Measurements from ENCODE around the gene SSH2. TPM values are rescaled to one million over a fixed set of nuclear protein-coding genes. Genes with fewer than 3 reads are reported as not detected.

The SSH2 gene
- total and polyA plus RNA-seq, 2 experiments from 2014 or later, result 8.3 to 18.9 TPM

DNA sequence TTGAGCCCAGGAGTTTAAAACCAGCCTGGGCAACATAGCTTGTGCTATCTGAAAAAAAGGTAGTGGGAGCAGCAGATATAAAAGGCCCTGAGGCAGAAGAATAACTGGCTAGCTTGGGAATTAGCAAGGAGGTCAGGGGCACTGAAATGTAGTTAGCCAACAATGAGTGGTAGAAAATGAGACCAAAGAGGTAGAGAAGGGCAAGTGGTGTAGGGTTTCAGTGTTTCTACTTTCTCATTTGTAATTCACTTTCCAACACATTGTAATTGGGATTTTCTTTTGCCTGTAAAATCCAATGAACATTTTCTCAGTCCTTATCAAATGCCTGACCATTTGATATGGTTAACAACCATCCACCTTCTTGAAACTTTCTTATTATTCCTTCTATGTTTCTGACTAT lies 212.2 kb downstream of the SSH2 start:
- TF ChIP-seq EZH2 (IDR thresholded peaks at IDR 0.05; ENCODE audit: insufficient read depth, poor library complexity, severe bottlenecking), result no peak
- no peak for TF ChIP-seq EZH2phosphoT487 (IDR thresholded peaks at IDR 0.05; ENCODE audit: insufficient read depth, low read depth)
- no peaks in the 10 kb centered on the region for H3K9me3 ChIP-seq (ENCODE audit: low read depth)
- no peak overlapping the region for H2AFZ ChIP-seq
- H3K27me3 ChIP-seq (replicated peaks; ENCODE audit: insufficient read depth), result no peaks in the 10 kb centered on the region
- no peak overlapping the region for H3K4me3 ChIP-seq
- no peak overlapping the region for H3K27ac ChIP-seq
- H4K20me1 ChIP-seq (ENCODE audit: insufficient read depth), result no peaks in the 10 kb centered on the region
- in situ Hi-C loops (cut with MboI), result no loop called here
- no peaks in the 10 kb centered on the region for H3K36me3 ChIP-seq (ENCODE audit: low read depth)
- H3F3A ChIP-seq (ENCODE audit: insufficient read depth), result peaks cover 13% of the 10 kb centered on the region
- no peak overlapping the region for H3K4me2 ChIP-seq (ENCODE audit: unreplicated experiment)
- no peak for DNase-seq
- H3K9me2 ChIP-seq (ENCODE audit: insufficient read depth), result no peaks in the 10 kb centered on the region
- H3K4me1 ChIP-seq (ENCODE audit: insufficient read depth), result peaks cover 10% of the 10 kb centered on the region
- H3K79me2 ChIP-seq (ENCODE audit: insufficient read depth), result 0 out of 2 replicates have a peak, but pooled peaks cover 3% of the 10 kb centered on the region
- no peak overlapping the region for H3K9ac ChIP-seq

DNA sequence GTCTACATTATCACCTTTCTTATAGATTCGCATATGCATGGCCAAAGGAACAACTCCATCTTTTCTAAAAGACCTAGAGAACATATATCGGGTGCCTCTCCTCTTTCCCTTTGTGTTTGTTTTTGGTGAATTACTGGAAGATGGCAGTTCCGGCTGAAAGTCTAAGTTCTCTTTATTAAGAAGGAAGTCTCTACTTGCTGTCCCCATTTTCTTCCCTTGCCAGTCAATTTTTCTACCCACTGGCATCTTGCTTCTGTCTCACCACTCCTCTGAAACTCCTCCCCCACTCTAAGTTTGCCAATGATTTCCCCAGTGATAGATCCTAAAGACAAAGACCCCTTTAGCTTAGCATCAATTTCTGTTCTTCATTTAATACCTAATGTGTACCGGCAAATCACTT lies 213.5 kb downstream of the SSH2 start:
- TF ChIP-seq EZH2 (IDR thresholded peaks at IDR 0.05; ENCODE audit: insufficient read depth, poor library complexity, severe bottlenecking), result no peak
- TF ChIP-seq EZH2phosphoT487 (IDR thresholded peaks at IDR 0.05; ENCODE audit: insufficient read depth, low read depth), result no peak
- H3K4me3 ChIP-seq, result no peak overlapping the region
- no peaks in the 10 kb centered on the region for H4K20me1 ChIP-seq (ENCODE audit: insufficient read depth)
- H3K9ac ChIP-seq, result no peak overlapping the region
- H3K36me3 ChIP-seq (ENCODE audit: low read depth), result no peaks in the 10 kb centered on the region
- in situ Hi-C loops (cut with MboI), result no loop called here
- peaks cover 9% of the 10 kb centered on the region for H3K4me1 ChIP-seq (ENCODE audit: insufficient read depth)
- no peaks in the 10 kb centered on the region for H3K27me3 ChIP-seq (replicated peaks; ENCODE audit: insufficient read depth)
- DNase-seq, result no peak
- 97% methylated on average over 4 of the region's 4 CpGs for WGBS, 2 experiments (ENCODE audit: low coverage in 1 of 2, low lambda C conversion rate in 2 of 2, missing lambda C conversion rate in 2 of 2)
- H3K4me2 ChIP-seq (ENCODE audit: unreplicated experiment), result no peak overlapping the region
- H3K79me2 ChIP-seq (ENCODE audit: insufficient read depth), result 0 out of 2 replicates have a peak, but pooled peaks cover 3% of the 10 kb centered on the region
- no peak overlapping the region for H2AFZ ChIP-seq
- H3F3A ChIP-seq (ENCODE audit: insufficient read depth), result peaks cover 17% of the 10 kb centered on the region
- H3K9me3 ChIP-seq (ENCODE audit: low read depth), result no peaks in the 10 kb centered on the region
- no peak overlapping the region for H3K27ac ChIP-seq
- H3K9me2 ChIP-seq (ENCODE audit: insufficient read depth), result no peaks in the 10 kb centered on the region

- in situ Hi-C loops (cut with MboI), result no loop called here
- H3K27ac ChIP-seq, result no peak overlapping the region
- H3K79me2 ChIP-seq (ENCODE audit: insufficient read depth), result no peaks in the 10 kb centered on the region
Observed at GRCh38 chr17:29715680-29716079, 214.3 kb downstream of the SSH2 start.

GRCh38 chr17:29714146-29714545 lies 215.9 kb downstream of the SSH2 start:
- H3K4me3 ChIP-seq, result no peak overlapping the region
- peak; percentile 13 for DNase-seq
- H2AFZ ChIP-seq, result no peak overlapping the region
- TF ChIP-seq EZH2phosphoT487 (IDR thresholded peaks at IDR 0.05; ENCODE audit: insufficient read depth, low read depth) (no peak), EZH2 (IDR thresholded peaks at IDR 0.05; ENCODE audit: insufficient read depth, poor library complexity, severe bottlenecking) (no peak)
- H3K4me1 ChIP-seq (ENCODE audit: insufficient read depth), result peaks cover 33% of the 10 kb centered on the region
- WGBS, 2 experiments (ENCODE audit: low coverage in 1 of 2, low lambda C conversion rate in 2 of 2, missing lambda C conversion rate in 2 of 2), result 84 to 94% methylated on average over 1 of the region's 1 CpG
- H3K4me2 ChIP-seq (ENCODE audit: unreplicated experiment), result no peak overlapping the region
- no peaks in the 10 kb centered on the region for H3K36me3 ChIP-seq (ENCODE audit: low read depth)
- H3K27me3 ChIP-seq (replicated peaks; ENCODE audit: insufficient read depth), result no peaks in the 10 kb centered on the region
- H3K9ac ChIP-seq, result no peak overlapping the region
- H3K27ac ChIP-seq, result no peak overlapping the region
- no peaks in the 10 kb centered on the region for H3K9me3 ChIP-seq (ENCODE audit: low read depth)
- no peaks in the 10 kb centered on the region for H3K9me2 ChIP-seq (ENCODE audit: insufficient read depth)
- H4K20me1 ChIP-seq (ENCODE audit: insufficient read depth), result no peaks in the 10 kb centered on the region
- peaks cover 38% of the 10 kb centered on the region for H3F3A ChIP-seq (ENCODE audit: insufficient read depth)
- in situ Hi-C loops (cut with MboI), result no loop called here
- no peaks in the 10 kb centered on the region for H3K79me2 ChIP-seq (ENCODE audit: insufficient read depth)

More at GRCh38 chr17:29715680-29716079, 214.3 kb downstream of the SSH2 start:
- Histone ChIP-seq H3K4me2 (ENCODE audit: unreplicated experiment) (no peak overlapping the region), H3K4me1 (ENCODE audit: insufficient read depth) (peaks cover 17% of the 10 kb centered on the region), H3K36me3 (ENCODE audit: low read depth) (no peaks in the 10 kb centered on the region), H2AFZ (no peak overlapping the region), H3F3A (ENCODE audit: insufficient read depth) (peaks cover 22% of the 10 kb centered on the region), H3K9me3 (ENCODE audit: low read depth) (no peaks in the 10 kb centered on the region), H3K9ac (no peak overlapping the region), H4K20me1 (ENCODE audit: insufficient read depth) (no peaks in the 10 kb centered on the region), H3K27me3 (replicated peaks; ENCODE audit: insufficient read depth) (no peaks in the 10 kb centered on the region), H3K4me3 (no peak overlapping the region), H3K9me2 (ENCODE audit: insufficient read depth) (no peaks in the 10 kb centered on the region)
- 91% methylated on average over 2 of the region's 2 CpGs for WGBS, 2 experiments (ENCODE audit: low coverage in 1 of 2, low lambda C conversion rate in 2 of 2, missing lambda C conversion rate in 2 of 2)
- no peak for DNase-seq
- TF ChIP-seq EZH2phosphoT487 (IDR thresholded peaks at IDR 0.05; ENCODE audit: insufficient read depth, low read depth), result no peak
- no peak for TF ChIP-seq EZH2 (IDR thresholded peaks at IDR 0.05; ENCODE audit: insufficient read depth, poor library complexity, severe bottlenecking)

DNA sequence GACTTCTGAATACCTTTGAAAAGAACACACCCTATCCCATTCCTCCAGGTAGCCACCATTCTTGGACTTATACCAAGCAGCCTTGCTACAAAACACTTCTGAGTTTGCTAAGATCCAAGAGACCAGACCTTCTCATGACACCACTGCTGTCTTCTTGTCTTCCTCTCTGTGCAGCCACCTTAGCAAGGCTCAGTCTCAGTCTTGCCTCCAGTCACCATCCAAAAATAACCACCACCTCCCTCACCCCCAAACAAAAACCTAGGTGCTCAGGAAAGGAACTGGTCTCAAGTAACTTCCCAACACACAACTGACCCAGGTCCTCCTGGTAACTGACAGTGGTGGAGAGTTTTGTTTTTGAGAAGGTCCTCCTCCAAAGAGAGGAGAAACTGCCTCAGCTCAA lies 216.4 kb downstream of the SSH2 start:
- no peak overlapping the region for H3K27ac ChIP-seq
- in situ Hi-C loops (cut with MboI), result no loop called here
- no peak for TF ChIP-seq EZH2 (IDR thresholded peaks at IDR 0.05; ENCODE audit: insufficient read depth, poor library complexity, severe bottlenecking)
- TF ChIP-seq EZH2phosphoT487 (IDR thresholded peaks at IDR 0.05; ENCODE audit: insufficient read depth, low read depth), result no peak

More for the DNA sequence above, 216.4 kb downstream of the SSH2 start:
- H3K4me3 ChIP-seq, result no peak overlapping the region
- no peaks in the 10 kb centered on the region for H3K9me2 ChIP-seq (ENCODE audit: insufficient read depth)
- no peaks in the 10 kb centered on the region for H4K20me1 ChIP-seq (ENCODE audit: insufficient read depth)
- no peak overlapping the region for H3K9ac ChIP-seq
- H3K9me3 ChIP-seq (ENCODE audit: low read depth), result no peaks in the 10 kb centered on the region
- no peaks in the 10 kb centered on the region for H3K27me3 ChIP-seq (replicated peaks; ENCODE audit: insufficient read depth)
- H3K79me2 ChIP-seq (ENCODE audit: insufficient read depth), result no peaks in the 10 kb centered on the region
- H2AFZ ChIP-seq, result no peak overlapping the region
- DNase-seq, result no peak
- H3K4me1 ChIP-seq (ENCODE audit: insufficient read depth), result peaks cover 35% of the 10 kb centered on the region
- no peaks in the 10 kb centered on the region for H3K36me3 ChIP-seq (ENCODE audit: low read depth)
- H3F3A ChIP-seq (ENCODE audit: insufficient read depth), result peaks cover 40% of the 10 kb centered on the region
- no peak overlapping the region for H3K4me2 ChIP-seq (ENCODE audit: unreplicated experiment)

Measured in GM23248 (cell line).